Hypothalamus (tissue), 51 donors: ENCODE data around the gene TGFBR2.

Experiments
- DNase-seq, 51 donors: peaks; one replicate each; lab custom pipeline; 2025; lab: John Stamatoyannopoulos, UW

The TGFBR2 gene

DNA sequence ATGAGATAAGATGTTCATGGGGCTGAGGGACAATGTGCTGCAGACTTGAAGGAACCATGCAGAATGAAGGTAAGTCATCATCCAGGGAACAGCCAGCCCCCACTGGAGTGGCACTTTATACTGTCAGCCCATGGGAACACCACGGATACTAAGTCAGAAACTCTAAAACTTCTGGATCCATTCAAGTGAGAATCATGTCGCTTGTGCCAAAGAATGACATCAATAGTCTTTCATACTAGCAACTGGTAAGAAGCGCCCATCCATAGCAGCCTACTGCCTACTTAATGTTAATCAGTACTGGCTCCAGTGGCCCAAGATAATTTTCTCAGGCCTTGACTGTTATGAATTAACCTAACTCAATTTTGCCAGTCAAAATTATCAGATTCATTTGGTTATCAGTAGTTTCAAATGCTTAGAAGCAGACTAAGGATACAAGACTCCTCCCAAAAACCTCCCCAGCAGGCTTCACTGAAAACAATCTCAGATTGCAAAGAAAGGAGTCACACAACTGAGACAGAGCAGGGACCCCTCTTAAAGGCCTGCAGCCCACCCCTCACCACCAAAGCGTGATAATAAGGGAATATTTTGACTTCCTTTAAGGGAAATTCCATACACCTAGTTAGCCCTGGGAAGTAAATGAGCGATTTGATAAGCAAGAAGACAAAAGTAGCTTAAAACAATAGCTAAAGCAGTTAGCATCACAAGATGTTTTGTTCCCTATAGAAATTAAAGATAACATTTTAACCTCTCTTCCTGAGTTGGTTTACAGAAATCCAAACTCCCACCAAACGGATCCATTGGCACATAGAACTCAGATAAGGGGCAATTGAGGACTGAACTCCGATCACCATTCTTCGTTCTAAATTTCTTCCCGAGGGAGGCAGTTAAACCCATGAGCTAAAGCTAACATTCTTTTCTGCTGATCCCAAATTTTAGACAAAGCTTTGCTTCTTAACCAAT lies 98.8 kb downstream of the TGFBR2 start:
- DNase-seq: no peak

DNA sequence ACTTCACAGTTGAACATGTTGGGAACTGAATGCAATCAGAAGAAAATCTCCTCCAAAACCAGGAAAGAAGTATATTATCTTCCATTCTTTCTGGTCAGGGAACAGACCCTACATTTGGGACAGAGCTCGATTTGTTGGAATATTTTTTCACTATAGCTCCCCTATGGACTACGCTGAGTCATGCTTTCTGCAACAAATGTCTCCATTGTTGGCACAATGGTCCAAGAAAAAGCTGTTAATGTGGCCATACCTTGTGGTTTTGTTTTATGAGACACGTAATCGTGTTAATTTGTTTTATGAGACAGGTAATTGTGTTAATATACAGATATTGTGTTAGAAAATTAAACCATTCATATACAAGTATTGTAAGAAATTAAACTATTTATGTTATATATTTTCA lies 101.4 kb downstream of the TGFBR2 start:
- DNase-seq: no peak

DNA sequence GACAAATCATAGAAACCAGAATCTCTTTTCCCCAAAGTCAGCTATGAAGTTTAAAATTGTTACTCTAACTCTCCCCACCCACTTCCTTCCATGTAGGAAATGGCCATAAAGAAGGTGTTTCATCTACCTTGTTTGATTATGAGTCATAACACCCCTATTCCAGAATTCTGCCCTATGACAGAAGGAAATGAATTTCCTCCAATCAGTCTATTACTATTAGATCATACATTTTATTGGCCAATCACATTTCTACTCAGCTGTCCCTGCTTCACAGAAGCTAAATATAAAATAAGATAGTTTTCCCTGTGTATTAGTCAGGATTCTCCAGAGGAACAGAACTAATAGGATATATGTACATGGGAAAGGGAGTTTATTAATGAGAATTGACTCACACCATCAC lies 102.1 kb downstream of the TGFBR2 start:
- DNase-seq: no peak

DNA sequence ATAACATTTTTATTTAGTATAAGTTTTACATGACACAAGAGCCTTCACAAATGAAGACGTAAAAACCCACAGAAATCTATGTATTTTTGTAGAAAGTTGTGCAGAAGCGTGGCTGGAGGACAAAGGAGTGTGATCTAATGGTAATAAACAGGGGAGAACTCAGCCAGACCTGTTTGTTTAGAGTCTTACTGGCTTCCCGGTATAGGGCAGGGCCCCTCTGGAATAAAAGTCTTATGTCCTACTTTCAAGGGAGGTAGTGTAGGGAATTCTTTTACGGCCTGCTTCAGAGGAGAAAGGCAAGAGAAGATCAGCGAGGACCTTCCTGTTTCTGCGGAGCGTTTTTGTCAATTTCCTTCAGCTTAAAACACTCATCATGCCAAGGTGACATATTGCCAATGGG lies 103.6 kb downstream of the TGFBR2 start:
- DNase-seq: no peak

DNA sequence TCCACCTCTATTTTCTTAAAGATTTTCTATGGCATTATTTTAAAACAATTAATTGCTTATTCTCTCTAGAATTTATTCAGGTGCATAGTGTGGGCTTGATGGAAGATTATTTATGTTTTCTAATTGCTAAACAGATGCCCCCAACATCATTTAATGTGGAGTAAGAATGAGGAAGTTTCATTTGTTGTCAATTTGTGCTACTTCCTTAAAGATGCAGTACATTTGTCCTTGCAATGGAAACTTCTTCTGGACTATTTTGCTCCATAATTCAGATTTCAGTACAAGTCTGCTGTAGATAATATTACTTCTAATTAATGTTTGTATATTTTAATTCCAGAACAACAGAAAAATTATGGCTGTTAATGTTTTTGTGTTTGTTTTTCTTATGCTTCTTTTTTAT lies 104.8 kb downstream of the TGFBR2 start:
- no peak for DNase-seq

DNA sequence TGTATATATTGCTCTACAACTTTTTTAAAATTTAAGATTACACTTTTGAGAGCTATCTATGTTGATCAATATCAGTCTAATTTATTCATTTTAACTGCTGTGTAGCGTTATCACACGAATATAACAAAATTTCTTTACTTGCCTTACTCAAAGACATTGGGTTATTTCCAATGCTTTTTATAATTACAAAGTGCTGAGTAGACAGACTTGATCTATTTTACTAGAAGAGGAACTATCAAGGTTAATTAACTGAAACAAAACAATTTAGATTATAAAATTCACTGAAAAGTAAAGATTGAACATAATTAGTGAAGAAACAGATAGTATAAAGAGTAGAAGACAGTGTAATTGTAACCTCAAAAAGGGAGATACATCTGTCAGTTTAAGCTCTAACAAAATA lies 105.5 kb downstream of the TGFBR2 start:
- no peak for DNase-seq

DNA sequence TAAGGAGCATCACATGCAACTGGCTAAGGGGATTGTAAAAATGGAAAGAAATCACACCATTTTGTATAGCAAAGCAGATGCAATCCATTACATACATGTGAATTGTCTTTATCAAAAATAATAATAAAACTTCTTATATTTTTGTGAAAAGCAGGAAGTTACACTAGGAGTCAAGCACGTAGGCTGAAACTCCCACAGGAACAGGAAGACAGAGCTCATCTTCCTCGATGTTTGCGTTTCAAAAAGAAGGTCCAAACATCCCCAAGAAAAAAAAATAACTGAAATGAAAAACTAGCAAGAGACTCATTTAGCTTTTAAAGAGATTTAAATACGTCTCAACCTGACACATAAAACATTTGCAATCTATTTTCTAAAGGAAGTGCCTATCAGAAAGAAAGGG lies 106.6 kb downstream of the TGFBR2 start:
- no peak for DNase-seq

DNA sequence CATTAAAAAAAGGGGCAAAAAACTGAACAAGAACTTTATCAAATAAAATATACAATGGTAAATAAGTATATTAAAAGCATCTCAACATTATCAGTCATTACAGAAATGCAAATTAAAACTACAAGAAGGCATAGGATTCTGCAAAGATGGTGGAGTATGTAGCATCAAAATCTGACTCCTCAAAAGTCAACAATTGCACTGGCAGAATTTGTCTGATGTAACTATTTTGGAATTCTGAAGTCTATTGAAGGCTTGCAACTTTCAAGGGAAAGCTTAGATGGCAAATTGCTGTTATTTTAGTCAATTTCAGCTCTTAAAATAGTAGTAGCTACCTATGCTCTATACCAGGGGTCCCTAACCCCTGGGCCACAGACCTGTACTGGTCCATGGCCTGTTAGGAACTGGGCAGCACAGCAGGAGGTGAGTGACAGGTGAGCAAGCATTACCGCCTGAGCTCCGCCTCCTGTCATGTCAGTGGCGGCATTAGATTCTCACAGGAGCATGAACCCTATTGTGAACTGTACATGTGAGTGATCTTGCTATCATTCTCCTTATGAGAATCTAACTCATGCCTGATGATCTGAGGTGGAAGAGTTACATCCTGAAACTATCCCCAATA lies 107.6 kb downstream of the TGFBR2 start:
- no peak for DNase-seq

DNA sequence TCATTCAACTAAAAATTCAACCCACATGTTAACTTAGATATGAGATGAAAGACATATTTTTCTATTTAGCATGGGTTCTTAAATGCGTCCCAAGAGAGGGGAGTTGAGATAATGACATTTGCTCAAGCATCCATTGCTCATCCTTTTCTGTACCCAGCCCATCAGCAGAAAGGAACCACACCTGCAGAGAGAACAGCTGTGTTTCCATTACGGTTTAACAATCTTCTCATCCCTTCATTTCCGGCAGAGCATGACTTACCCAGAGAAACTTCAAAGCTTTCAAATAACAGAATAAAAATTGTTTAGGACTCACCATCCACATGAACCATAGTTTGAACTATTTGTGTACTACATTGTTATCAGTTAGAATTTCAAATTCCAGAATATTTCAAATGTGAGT lies 113.1 kb downstream of the TGFBR2 start:
- DNase-seq: no peak

DNA sequence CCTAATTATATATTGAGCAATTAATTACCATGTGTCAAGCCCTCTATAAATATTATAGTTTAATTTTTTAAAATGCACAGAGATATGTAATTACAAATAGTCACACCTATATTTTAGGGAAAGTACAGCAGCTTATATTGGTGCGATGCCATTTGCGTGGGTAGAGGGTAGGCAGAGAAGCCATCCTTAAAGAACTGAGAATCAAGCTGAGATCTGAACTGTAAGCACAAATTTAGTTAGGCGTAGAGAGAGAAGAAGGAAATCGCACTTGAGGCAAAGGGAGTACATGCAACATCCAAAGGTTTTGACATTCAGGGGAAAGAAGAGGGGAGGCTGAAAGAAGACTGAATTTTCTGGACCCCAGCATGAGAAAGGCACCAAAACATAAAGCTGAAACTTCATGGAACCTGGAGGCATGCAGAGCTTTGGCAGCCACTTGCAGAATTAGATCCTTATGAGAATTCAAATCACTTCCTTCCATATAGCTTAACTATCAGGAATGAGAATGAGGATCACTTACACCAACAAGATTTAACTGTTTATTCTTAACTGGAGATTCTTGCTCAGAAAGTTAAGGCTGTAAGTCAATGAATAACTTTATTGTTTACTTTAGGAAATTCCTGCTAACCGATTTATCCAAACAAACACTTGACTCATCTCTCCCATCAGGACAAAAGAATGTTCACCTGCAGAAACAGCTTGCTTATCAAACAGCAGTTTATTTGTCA lies 114.3 kb downstream of the TGFBR2 start:
- DNase-seq: no peak

DNA sequence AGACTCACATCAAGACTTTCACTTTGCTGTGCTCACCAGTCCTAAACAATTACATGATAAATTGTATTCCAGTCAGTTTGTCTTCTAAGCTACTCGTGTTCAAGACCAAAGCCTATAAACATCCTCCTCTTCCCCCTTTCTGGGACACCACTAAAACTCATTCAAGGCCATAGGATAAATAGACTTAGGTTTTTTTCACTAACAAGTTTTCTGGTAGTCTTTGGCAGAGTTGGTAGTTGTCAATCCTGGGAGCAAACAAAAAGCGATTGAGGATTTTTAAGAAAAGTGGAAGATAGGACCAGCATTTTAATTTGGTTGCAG lies 114.9 kb downstream of the TGFBR2 start:
- no peak for DNase-seq

DNA sequence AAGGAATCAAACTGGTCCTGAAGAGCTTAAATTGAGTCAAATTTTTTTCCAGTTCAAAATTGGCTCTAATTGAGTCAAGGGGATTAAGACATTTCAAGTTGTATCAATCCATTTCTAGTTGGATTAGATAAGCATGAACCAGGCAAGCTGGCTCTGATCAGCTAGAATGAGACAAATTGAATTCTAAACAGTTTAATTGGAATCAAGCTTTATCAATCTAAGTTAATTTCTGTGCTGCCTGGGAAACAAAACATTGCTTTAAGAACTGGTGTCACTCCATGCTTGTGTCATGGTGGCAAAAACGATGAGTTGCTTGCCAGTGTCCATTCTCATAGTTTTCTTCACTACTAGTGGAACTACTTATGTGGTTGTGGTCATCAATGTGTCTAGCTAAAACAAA lies 116.8 kb downstream of the TGFBR2 start:
- no peak for DNase-seq

DNA sequence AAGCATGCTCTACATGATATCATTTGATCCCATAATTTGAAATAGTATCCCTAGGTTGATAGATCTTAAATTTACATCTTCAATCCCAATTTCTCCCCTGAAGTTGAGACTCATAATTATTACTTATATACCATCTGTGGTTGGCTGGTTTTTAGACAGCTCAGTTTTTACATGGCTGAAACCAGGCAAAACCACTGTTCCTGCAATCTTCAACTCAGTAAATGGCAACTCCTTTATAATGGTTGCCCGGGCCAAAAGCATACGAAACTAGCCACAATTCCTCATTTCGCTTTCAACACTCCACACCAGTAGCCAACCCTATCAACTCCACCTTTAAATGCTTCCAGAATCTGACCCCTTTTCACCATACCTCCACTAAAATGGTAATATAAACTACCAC lies 118.5 kb downstream of the TGFBR2 start:
- no peak for DNase-seq

DNA sequence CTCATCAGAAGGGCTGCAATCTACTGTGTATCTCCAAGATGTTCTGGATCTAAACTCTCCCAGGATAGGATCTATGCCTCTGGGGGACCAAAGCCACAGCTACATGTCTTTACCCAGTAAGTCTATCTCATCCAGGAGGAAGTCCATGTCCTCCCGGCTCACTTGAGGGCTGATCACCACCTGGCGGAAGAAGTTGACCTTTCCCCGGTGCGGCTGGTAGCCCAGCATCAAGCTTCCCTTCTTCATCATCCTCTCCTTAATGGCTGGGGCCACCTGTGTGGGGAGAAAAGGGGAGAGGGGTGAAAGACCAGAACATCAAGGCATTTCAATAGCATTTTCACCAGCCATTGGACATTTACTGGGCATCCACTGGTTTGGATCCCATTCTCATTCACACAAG lies 121.7 kb downstream of the TGFBR2 start:
- no peak for DNase-seq

DNA sequence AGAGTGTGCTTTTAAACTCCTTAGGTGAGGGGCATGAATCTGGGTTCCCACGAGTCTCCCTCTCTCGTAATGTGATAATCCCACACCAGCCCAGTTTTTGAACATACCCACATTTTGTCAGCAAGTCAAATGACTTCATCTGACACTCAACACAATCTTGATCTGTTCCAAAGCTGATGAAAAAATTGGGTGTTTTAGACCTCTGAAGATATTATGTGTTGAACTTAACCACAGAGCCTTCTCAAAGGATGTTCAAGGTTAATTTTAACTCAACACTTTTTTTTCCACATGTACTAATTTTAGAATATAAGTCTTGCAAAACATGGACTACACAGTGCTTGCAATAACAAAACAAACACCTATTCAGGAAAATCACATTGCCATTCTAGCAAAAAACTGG lies 123.1 kb downstream of the TGFBR2 start:
- no peak for DNase-seq

DNA sequence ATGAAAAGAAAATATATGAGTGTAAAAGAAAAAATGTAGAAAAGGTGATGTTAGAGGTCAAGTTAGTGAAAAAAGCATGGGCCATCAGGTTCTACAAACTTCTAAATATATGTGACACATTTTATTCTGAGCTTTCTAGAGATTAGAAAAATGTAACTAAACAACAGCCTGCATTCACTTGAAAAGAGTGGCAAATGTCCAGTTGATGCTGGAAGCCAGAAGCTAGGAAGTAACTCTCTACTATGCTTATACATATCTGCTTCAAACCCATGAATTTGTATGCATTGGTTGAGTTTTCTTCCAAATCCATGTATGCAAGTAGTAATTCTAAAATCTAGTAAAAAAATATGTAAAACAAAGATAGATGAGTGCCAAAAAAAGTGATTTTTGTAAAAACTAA lies 123.5 kb downstream of the TGFBR2 start:
- DNase-seq: no peak

DNA sequence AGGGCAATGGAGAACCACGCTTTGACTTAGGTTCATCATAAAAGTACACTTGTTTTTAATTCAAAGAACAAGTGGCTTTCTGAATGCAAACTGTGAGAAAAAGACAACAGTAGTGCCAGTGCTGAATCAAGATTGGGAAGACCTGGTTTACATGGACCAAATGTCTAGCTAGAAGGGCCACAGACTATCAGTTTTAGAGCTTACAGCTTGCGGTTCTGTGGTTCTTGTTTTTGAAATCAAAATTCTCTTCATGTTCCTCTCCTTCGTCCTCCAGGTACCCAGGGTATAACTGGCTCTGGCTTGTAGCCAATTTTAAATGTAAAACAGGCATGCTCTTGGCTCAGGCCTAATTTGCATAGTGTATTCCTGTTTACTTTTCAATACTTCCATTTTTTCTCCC lies 124.6 kb downstream of the TGFBR2 start:
- no peak for DNase-seq

DNA sequence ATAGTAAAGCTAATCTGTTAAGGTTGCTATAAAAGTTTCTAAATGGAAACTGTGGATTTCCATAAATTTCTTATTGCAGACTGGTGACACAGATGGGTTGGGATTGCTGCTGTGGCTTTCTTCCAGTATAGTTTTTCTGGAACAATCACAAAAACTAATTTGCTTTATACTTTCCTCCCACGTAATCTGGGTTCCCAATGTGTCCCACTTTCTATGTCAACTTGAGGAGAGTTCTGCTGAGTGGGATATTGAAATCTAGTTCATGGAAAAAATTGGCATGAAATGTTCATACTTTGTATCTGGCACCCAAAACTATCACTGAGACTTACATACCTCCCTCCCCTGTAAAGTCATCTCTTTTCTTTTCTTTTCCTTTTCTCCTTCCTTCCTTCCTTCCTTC lies 126.8 kb downstream of the TGFBR2 start:
- no peak for DNase-seq

DNA sequence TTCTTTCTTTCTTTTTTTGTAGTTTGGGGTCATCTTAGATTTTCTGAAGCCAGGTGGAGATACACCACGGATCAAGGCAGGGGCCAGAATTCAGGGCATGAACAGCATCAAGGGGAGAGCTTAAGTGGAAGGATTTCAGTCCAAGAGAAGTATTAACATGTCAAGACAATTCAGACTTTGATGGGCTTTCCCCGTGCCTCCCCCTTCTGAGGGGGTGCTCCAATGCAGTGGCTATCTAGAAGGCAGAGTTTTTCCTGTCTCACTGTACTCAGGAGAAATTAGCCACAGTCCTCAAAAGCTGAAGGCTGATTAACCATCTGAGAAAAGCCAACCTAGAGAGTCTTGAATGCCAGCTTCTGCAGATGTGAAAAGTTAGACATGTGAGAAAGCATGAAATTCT lies 127.3 kb downstream of the TGFBR2 start:
- DNase-seq: no peak

DNA sequence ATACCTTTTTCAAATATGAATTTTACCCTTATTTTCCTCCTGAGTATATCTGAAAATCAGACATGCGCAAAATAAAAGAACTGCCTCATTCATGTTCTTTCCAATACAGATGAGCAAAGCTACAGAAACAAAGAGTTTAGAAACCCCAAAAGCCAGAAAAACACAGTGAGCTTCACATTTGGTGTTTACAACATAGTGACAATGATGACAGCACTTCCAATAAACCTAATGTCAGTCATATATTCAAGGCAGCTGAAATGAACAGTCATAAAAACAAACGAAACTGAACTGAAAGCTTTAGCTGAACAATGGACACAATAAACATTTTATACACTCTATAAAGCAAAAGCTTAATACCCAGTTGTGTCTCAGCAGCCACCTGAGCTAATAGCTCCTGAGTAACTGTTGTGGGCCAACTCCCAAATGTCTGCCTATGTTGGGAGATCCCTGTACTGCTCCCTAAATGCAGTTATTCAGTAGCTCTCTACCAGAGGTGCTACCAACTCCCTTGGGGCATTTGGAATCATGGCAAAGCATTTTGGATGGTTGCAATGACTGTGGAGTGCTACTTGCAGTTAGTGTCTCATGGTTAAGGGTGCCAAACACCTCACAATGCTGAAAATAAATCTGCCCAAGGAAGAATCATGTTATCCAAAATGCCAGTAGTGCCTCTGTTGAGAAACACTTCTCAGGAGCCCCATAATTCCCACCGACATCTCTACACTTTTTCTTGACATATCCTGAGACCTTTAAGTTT lies 131.5 kb downstream of the TGFBR2 start:
- no peak for DNase-seq

DNA sequence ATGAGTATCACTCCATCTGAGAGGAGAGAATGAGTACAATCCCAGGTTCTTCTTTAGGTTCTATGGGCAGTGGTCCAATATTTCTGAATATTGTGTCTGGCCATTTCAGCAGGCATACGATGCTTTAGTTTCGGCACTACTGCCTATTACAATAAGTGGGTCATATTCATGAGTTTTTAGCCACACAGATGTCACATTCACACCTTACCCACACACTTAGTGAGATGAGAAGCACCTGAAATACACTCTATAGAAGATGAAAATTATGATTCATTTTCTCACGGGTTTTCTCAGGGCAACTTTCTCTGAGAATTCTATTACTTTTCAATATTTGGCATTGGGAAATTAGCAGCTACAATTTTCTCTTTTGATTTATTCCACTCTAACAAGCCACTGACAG lies 132.2 kb downstream of the TGFBR2 start:
- no peak for DNase-seq
